Measurements from ENCODE around the gene CSTB.

Gene CSTB

GRCh38 chr21:43752758-43753438, 23.2 kb downstream of the CSTB start:
- no peak for DNase-seq (ENCODE audit: low read depth in 3 of 3, low spot score in 1 of 3)

DNA sequence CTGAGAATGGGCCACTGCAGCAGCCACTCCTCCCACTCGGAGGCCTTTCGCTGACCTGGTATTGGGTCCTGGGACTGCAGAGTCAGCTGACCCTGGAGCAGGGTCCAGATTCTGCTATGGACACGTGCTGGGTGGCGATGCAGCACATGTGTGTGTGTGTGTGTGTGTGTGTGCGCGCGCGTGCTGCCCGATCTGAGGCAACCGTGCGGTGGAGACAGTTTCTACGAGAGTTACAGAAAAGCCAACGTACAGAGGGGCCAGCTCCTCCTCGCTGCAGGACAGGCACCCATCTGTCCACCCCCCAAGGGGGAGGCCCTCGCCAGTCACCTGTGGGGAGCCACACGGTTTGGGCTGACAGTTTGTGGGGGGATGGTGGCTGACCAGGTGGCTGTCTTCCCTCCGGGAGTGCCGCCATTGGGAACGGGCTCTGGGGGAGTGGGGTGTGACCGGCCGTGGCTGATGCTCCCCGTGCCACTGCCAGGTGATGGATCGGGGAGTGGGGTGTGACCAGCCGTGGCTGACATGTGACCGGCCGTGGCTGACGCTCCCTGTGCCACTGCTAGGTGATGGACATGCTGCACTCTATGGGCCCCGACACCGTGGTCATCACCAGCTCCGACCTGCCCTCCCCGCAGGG, 24.0 kb downstream of the CSTB start:
- DNase-seq (ENCODE audit: low read depth in 3 of 3, low spot score in 1 of 3): no peak

GRCh38 chr21:43750339-43751033, 25.6 kb downstream of the CSTB start:
- DNase-seq (ENCODE audit: low read depth in 3 of 3, low spot score in 1 of 3): no peak

DNA sequence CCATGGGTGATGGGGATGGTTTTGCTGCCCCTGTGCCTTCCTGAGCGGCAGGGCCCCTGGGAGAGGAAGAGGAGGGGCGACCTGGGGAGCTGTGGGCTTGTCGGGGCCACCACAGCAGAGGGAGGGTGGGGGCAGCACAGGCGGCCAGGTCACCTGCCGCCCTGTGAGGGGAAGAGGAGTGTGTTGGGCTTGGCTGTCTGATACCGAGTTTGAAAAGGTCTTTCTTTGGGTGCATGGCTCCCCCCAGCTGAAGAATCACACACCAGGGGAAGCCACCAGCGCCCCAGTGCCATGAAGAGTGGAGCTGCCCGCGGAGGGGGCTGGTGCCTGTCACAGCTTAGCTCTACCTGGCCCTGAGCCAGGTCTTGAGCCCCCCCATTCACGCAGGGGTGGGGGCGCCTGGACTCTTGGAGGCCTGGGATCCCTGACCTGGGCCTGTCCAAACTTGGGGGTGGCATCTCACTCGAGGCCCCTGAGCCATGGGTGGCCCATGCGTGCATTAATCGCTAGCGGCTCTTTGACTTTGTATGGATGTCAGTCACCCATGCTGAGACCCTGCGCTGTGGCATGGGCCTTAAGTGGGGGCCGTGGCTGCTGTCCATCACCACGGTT, 26.4 kb downstream of the CSTB start:
- DNase-seq (ENCODE audit: low read depth in 3 of 3, low spot score in 1 of 3): no peak

GRCh38 chr21:43748622-43749021, 27.5 kb downstream of the CSTB start:
- no peak for DNase-seq (ENCODE audit: low read depth in 3 of 3, low spot score in 1 of 3)

- no peak for DNase-seq (ENCODE audit: low read depth in 3 of 3, low spot score in 1 of 3)
Observed at GRCh38 chr21:43745772-43746517, 30.2 kb downstream of the CSTB start.

GRCh38 chr21:43744725-43745124, 31.4 kb downstream of the CSTB start:
- DNase-seq (ENCODE audit: low read depth in 3 of 3, low spot score in 1 of 3): no peak

DNA sequence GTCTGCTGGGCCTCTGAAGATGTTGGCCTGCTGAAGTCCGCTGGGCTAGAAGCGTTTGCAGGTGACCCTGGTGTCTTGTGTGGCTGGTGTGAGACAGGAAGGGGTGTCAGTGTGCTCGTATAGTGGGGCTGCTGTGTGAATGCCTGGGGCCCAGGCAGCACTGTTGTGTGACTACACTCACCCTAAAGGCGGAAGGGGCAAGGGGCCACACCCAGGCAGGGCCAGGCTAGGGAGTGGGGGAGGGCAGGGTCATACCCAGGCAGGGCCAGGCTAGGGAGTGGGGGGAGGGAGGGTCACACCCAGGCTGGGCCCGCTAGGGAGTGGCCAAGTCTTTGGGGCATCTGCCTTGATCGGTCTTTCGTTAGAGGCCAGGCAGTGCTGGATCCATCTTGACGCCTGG, 32.2 kb downstream of the CSTB start:
- no peak for DNase-seq (ENCODE audit: low read depth in 3 of 3, low spot score in 1 of 3)

DNA sequence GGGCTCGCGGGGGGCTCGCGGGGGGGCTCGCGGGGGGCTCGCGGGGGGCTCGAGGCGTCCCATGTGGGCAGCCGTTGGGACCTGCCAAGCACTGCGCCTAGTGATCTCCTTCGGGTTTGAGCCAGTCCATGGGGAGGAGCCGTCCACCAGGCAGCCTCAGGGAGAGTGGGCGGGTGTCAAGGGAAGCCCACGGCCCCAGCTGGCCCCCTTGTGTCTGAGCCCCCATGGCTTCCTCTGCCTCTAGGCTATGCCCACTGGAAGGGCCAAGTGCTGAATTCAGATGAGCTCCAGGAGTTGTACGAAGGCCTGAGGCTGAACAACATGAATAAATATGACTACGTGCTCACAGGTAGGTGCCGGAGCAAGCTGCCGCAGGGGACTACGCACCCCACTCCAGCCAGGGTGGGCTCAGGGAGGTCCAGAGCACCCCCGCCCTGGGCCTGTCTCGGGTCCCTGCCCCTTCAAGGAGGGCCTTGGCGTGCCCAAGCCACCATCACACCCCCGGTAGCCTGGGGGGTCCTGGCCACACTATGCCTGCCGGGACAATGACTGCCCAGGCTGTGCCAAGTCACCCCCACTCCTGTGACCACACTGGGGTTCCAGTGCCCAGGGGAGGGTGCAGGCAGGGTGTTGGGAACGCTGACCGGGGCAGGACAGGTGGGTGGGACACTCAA, 34.5 kb downstream of the CSTB start:
- DNase-seq (ENCODE audit: low read depth in 3 of 3, low spot score in 1 of 3): no peak

GRCh38 chr21:43740497-43741156, 35.5 kb downstream of the CSTB start:
- no peak for DNase-seq (ENCODE audit: low read depth in 3 of 3, low spot score in 1 of 3)

GRCh38 chr21:43739621-43740435, 36.3 kb downstream of the CSTB start:
- DNase-seq (ENCODE audit: low read depth in 3 of 3, low spot score in 1 of 3): no peak

DNA sequence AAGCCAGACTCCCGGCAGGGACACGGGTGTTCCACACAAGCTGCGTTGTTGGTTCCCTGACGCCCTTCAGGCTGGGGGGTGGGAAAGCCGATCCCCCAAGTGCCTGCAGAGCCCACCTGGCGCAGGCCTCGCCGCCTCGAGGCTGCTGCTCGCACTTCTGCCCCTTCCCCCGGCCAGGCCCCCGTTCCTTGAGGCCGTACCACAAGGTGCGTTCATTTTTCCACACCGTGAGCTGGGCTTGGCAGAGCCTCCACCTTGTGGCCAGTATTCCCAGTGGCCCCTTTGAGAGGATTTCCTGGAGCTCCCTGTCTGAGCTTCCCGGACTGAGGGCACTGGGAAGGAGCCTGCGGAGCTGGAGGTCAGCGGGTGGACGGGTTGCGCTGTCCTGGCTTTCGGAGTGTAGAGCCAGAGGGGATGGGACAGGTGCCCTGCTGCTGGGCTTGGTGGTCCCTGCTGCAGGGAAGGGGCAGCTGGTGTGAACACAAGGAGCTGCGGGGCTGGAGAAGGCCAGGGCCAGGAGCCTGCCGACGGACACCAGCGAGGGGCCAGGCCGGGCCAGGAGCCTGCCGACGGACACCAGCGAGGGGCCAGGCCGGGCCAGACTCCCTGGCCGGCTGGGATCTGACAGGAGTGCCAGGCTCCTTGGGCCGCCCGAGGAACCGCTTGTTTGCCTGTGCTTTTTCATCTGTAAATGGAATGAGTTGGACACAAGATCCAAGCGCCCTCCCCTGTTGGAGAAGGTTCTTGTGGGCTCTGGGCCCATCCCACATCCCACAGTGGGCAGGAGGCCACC, 38.8 kb downstream of the CSTB start:
- no peak for DNase-seq (ENCODE audit: low read depth in 3 of 3, low spot score in 1 of 3)

GRCh38 chr21:43736224-43736883, 39.8 kb downstream of the CSTB start:
- no peak for DNase-seq (ENCODE audit: low read depth in 3 of 3, low spot score in 1 of 3)

- no peak for DNase-seq (ENCODE audit: low read depth in 3 of 3, low spot score in 1 of 3)
Observed at GRCh38 chr21:43735236-43736091, 40.6 kb downstream of the CSTB start.

- DNase-seq (ENCODE audit: low read depth in 3 of 3, low spot score in 1 of 3): no peak
Observed at GRCh38 chr21:43734928-43735229, 41.2 kb downstream of the CSTB start.

GRCh38 chr21:43734131-43734927, 41.8 kb downstream of the CSTB start:
- no peak for DNase-seq (ENCODE audit: low read depth in 3 of 3, low spot score in 1 of 3)
